Upper lobe of left lung (tissue), 4 donors: ENCODE results near the gene UBA1.

Experiments used
- CTCF ChIP-seq, 6 experiments: fragments of 450-650 bp in 4 of 6; fragments of 200-600 bp in 2 of 6; sonication (generic) in 2 of 6; IDR thresholded peaks; one replicate each; pipeline ENCODE4 v1.5.1; 2016 to 2019; ENCODE audit warnings: antibody characterized with exemption in 6 of 6
- EP300 ChIP-seq, 4 donors: sonication (generic); formaldehyde crosslinking; IDR thresholded peaks; one replicate each; pipeline ENCODE4 v1.5.1; 2017; ENCODE audit warnings: antibody characterized with exemption in 4 of 4, control low read depth in 2 of 4

GRCh38 chrX:47216393-47216925, 22.8 kb downstream of the UBA1 start:
- TF ChIP-seq CTCF (IDR thresholded peaks at IDR 0.05) (no peak), EP300 (IDR thresholded peaks at IDR 0.05) (no peak)
